Medulla oblongata (tissue), 1 donor: ENCODE data around the gene CCKAR.
"Not testable (repeated sequence)": the region's sequence is repeated elsewhere in the genome, so short reads cannot be mapped to it uniquely, and the experiment has no call there.

Experiments used
- DNase-seq: peaks from one replicate; pipeline ENCODE4 v3.0.0-alpha.2; 2015; ENCODE audit errors: extremely low spot score

CCKAR gene, protein sequence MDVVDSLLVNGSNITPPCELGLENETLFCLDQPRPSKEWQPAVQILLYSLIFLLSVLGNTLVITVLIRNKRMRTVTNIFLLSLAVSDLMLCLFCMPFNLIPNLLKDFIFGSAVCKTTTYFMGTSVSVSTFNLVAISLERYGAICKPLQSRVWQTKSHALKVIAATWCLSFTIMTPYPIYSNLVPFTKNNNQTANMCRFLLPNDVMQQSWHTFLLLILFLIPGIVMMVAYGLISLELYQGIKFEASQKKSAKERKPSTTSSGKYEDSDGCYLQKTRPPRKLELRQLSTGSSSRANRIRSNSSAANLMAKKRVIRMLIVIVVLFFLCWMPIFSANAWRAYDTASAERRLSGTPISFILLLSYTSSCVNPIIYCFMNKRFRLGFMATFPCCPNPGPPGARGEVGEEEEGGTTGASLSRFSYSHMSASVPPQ

DNA sequence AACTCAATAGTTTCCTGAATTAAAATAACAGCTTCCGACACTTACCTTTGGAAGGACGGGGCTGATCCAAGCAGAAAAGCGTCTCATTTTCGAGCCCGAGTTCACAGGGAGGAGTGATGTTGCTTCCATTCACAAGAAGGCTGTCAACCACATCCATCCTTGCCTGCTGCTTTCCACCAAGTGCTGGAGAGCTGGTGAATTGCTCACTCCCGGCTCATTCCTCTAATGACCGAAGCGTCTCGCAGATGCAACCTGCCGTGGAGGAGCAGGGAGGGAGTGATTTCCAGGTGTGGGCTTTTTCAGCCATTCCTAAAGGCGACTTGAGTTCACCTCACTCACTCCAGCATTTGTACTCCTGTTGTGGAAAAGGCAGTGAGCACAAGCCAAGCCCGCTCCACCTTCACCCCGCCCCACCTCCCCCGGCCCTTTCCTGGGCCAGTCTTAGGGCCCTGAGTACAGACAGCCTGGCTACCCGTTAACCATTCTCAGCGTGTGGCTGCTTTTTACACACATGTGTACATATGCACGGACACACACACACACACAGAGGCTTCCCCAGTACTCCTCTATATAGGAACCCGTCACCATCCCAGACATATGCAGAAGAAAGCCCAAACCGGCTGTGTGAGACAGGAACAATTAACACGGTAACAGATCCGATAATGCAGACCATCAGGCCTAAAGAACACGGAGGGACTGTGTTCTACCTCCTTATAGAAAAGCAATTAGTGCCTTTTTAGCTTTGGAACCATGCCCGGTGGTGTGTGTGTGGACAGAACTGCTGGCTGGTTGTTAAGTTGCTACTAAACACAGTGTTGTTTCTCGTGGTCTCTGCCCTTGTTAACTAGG is at the start of gene CCKAR:
TSS of gene CCKAR (minus strand) at position 374 of the 849 bp plus-strand sequence. CDS start at position 157, 217 bp downstream.
- no peak for DNase-seq

DNA sequence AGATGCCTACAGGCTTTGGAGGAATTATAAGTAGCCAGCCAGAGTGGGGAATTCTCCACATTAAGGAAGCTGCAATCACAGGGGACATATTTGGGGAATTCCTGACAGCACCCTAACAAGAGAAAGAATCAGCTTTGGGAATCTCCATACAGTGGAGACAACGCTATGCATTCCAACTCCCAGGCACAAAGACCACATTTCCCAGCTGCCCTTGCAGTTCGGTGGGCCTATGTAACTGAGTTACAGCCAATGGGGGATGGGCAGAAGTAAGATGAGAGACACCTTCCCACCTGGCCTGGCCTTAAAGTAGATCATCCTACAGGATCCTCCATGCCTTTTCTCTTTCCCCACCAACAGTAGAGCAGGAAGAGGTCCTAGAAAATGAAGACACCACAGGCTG is 43.4 kb upstream of the CCKAR start:
- DNase-seq = no peak

DNA sequence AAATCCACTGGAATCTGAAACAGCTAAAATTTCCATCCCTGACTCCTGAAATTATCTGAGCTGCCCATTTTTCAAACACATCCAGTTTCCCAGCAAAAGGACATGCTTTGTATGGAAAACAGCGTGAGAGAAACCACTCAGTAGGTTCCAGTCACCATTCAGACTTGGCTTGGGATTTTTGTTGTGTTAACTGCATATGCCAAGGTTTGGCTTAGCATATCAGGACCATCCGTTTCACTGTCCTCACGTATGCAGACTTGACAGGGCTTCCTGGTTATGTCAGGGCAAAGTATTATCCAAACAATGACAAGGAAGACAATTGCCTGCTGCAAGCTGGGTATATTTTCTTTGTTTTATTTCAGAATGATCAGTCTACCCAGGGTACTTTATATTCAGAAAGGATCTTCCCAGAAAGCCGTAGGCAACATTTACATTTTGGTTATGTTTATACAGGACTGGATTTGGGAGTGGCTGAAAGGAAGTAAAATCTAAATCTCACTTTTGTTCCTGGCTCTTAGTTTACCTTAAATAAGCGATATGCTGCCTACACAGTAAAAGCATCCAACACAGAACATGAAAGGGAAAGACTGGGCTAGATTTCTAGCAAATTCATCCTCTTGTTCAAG is 41.3 kb upstream of the CCKAR start:
- DNase-seq = no peak

DNA sequence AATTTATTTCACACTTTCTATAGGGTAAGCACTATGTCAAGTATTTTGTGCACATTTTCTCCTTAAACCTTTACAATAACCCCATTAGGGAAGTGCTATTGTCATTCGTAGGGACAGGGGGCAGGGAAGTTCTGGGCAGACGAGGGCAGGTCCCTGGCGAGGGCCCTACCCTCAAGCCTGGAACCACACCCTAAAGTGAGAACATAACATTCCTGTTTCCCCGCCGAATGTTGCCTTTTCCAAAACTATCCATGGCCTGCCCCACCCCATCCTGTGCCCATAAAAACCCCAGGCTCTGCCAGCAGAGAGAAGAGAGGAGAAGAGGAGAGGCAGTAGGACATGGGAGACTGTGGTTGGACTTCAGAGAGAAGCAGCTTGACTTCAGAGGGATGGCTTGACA is 39.8 kb upstream of the CCKAR start:
- DNase-seq = no peak

DNA sequence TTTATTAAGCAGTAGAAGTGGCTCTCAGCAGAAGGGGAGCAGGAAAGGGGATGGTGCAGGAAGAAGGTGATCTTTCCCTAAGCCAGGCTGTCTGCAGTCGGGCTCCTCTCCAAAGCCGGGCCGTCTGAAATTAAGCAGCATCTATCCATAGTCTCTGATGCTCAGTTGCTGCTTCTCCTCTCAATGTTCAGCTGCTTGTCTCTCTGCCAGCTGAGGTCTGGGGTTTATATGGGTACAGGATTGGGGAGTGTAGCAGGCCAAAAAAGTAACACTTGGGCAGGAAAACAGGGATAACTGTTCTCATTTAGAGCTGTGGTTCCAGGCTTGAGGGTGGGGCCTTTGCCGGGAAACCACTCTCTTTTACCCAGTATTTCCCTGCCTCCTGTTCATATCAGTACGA is 39.2 kb upstream of the CCKAR start:
- no peak for DNase-seq

DNA sequence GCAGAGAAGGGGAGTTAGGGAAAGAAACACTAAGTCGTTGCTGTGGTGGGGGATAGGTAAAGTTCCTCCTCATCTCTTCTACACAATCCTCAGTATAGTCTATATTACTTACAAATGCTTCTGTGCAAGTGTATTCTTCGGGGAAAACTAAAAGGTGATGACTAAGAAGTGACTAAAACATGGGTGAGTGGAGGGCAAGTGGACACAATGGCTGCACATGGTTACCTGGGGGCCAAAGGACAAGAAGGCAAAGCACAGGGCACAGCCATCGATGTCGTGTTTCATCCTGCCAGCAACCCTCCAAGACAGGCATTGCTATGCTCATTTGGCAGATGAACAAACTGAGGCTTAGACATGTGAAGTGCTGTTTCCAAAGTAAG is 35.5 kb upstream of the CCKAR start:
- no peak for DNase-seq

DNA sequence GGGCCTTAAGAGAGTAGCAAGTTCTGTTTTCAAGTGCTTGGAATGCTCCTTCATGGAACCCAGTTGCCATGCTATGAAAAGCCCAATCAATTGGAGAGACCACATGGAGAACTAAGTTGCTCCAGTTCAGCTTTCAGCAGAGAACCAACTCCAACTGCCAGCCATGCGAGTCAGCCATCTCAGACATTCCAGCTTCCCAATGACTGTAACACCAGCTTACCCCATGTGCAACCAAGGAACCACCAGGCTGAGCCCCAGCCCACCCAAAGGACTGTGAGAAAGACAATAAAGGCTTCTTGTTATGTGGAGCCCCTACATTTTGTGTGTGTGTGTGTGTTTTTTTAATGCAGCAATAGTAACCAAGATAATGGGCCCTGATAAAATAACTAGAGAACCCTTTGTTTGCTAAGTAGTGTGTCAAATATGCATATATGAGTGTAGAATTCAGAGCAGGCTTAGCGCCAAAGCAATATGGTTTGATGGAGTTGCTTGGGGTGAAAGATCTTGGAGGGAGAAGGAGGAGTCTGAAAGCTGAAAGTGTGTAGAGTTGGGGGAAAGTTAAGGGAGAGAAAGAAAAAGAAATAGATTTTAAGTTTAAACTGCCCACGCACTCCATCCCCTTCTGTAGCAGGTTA is 35.0 kb upstream of the CCKAR start:
- no peak for DNase-seq

DNA sequence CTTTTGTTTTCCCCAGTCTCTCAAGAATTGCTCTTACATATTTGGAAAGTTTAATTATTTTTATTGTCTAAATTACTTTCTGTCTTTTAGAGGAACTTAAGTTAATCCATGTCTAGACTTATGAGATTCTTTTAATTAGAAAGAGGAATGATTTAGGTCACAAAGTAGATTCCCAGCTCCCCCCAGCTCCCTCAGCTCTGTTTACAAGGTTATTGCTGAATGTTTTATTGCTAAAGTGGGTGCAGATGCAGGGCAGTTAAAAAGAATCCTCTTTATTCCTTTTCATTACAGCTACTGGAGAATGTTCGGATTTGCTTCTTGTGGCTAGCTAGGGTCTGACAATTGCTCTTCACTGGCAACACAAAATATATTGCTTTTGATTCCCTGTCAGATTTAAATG is 33.7 kb upstream of the CCKAR start:
- DNase-seq = no peak

DNA sequence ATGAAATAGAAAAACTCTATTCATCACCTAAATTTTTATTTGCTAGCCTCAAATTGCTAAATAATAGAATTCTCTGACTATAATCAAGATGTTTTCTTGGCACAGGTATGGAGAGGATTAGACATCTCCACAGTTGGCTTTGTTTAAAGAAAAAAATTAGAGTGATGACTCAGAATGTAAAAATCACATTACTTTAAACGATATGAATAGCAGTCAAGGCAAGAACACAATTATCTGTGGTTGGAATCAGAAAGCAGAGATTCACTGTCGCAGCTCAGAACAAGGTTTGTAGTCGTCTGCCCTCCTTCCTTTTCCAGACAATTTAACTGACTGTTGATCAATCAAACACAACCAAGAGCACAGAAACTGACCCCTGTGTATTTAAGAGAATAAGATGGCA is 32.2 kb upstream of the CCKAR start:
- no peak for DNase-seq

DNA sequence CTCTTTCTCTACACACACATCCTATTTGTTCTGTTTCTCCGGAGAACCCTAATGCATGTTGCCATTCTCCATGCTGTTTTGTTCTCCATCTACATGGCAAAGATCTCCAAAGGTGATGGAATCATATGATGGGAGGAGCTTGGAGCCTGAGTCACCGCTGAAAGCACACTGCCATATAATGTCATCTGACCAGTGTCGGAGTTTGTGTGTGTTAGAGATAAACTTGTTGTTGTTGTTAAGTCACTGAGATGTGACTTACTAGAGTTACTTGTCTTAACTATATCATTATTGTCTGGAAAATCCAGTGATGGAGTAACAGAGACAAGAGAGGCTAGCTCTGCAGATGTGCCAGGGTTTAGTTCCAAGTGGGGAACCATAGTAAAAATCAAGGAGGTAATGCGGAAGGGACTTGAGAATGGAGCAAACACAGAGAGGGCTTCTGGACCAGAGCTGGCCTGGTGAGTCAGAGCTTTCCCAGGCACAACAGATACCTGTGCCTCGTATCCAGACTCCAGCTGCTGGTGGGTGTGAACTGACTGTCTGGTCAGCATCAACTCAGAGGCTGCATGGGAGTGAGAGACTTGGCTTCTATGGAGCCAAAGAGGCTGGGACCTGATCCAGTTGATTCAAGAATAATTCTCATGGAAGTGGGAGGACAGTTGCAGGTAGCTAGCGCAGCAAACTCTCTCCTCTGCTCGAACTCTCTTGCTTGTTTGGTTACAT is 30.6 kb upstream of the CCKAR start:
- no peak for DNase-seq

DNA sequence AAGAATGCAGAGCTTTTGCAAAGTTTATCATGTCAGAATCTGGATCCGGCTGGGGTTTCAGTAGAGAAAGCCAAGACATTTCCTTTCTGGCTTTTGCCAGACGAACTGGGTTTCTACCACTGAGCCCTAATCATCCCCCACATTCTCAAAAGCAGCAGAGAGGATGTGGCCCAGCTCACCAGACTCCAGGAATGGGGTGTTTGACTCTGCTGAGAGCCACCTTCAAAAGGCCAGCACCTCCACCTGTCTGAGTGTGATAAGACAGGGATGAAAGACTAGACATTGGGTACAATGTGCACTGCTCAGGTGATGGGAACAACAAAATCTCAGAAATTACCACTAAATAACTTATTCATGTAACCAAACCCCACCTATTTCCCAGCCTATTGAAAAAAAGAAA is 25.7 kb upstream of the CCKAR start:
- DNase-seq = no peak

DNA sequence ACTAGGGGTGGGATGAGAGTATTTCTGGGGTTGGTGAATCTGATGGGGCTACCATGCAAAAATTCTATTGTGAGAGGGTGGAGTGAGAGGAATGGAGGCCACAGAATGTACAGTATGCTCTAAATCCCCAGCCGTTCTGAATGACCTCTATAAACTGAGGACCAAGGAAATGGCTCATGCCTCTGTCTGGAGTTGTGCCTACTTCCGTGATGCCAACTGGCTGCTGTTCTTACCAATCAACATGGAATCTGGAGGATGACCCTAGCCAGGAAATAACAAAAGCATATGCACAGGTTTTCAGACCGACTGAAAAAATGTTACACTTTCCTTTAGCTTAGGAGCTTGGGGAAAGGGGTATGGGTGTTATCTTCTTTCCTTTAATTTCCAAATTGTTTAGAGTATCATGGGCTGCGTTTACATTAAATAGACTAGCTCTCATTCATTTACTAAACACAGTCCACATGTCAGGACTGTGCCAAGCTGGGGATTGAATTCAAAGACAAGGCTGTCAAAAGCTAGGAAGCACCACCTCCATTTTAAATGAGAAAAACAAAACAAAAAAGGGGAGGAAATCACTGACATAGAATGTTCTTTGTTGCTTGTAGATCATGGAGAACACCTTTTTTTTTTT is 20.2 kb upstream of the CCKAR start:
- DNase-seq = no peak

DNA sequence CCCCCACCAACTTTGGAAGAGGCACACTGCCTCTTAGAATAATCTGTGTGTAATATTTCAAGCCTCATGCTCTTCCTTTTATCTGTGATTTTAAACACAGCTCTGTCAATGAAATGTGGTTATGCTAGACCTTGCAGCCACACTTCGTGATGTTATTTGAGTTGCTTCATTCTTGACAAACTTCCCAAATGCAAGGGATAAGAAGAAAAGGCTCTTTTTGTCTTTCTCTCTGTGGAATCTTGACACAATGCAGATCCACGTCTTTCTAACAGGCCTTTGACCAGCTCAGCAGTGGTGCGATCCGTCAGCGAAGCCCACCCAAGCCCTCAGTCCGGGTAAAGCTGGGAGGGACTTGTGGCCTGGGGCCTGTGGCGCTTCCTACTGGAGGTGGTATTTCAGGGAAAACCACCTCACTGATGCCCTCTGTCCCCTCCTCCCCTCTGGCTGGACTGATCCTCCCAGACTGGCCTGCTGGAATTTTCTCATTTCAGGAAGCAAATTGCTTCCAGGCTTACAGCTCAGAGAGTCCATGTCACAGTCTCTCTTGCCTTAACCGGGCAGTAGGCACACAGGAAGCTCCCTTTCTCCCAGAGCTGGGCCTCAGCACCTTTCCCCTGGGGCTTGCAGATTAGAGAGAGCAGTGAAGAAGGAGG is 19.5 kb upstream of the CCKAR start:
- DNase-seq = no peak

DNA sequence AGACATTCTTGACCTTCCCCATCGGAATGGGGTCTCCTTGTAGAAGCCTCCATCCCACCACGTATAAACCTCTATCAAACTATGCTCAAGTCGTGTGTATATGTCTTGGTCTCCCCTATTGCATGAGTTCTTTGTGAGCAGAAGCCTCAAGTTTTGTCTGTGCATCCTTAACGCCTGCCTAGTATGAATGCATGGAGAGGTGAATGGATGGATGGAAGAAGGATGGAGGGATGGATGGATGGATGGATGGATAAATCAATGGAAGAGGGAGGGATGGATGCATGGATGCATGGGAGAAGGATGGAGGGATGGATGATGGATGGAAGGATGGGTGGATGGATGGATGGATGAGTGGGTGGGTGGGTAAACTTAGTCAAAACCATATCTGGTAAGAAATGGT is 17.0 kb upstream of the CCKAR start:
- DNase-seq = no peak

DNA sequence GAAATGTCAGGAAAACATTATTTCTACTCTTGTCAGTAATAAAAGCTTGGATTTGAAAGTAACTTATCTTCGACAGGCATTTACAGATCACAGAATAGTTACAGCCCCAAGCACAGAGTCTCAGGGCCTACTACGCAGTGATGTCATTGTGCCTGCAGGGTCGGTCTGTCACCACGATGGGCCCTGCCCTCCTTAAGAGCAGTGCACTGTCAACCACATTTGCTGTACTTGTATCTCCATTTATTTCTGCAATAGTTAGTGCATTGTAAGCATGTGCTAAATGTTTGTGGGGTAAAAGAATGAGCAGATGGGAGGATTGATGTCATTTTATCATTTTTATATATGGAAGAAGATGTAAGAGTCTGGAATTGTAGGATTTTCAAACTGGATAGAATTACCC is 13.6 kb upstream of the CCKAR start:
- no peak for DNase-seq

DNA sequence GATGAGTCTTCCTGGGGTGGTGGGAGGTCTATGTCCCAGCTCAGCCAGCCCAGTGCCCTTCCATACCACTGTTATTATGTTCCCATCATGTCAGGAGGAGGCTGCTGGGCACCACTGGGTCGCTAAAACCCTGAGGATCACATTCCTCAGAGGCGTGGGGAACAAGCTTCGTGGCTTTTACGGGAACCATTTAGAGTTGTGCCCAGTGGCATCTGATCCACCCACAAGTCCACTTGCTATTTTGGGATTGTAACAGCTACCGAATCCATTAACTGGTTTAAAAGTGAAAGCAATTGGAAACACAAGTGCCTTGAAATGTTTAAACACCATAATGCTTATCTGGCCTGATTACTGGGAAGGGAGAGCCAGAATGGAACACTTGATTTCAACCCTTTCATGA is 13.1 kb upstream of the CCKAR start:
- no peak for DNase-seq

DNA sequence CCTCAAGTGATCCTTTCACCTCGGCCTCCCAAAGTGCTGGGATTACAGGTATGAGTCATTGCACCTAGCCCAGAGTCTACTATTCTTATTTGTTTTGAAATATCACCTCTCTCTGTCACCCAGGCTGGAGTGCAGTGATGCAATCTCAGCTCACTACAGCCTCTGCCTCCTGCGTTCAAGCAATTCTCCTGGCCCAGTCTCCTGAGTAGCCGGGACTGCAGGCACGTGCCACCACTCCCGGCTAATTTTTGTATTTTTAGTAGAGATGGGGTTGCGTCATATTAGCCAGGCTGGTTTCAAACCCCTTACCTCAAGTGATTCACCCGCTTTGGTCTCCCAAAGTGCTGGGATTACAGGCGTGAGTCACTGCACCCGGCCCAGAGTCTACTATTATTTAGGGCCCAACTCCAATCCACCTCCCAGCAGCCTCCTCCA is 10.3 kb upstream of the CCKAR start:
- not testable (repeated sequence) for DNase-seq

DNA sequence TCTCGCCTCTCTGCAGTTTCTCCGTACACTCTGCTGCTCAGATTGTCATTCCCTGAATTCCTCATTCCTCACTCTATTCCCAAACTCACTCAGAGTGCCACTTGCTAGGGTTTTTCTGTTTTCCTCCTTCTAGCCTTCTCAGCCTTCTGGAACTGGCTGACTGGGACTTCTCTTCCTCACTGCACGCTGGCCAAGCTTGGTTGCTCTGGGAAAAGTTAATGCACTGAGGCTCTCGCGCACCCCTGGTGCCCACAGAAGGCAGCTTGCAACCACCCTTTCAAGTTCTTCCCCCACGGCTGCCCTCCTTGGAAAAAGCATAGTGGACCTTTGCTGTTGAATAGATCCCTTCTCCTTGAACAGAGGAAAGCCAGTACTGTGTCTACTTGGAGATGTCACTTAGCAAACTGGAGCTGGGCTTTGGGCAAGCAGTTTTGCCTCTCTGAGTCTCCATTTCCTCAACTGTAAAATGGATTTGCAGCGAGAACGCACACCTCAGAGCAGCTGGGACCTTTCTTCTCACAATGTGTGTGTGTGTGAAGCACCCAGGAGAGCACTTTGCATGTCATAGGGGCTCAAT is 6.0 kb upstream of the CCKAR start:
- DNase-seq = no peak

DNA sequence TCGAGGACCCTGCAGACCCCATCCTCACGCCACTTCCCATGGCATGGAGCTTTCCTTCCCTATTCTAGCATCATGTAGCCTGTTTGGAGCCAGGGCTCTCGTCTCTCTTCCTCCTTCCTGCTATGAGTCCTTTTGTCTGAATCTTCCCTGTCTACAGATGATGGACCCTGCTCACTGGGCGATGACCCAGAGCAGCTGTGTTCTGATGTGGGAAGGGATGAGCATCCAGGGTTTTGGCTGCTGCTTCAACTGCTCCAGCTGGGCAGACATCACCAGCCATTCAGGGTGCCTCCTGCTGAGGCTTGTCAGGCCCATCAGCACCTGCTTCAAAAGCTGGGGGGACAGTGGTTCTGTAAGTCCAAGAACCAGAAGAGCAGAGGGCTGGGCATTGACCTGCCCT is 3.2 kb upstream of the CCKAR start:
- no peak for DNase-seq
